Stimulated activated CD8-positive, alpha-beta memory T cell treated with anti-CD3 and anti-CD28 coated beads, Interleukin-4, amount 100 ng/mL, for 1 hour (primary cell): ENCODE data around the gene FBXO5.
"Not testable (repeated sequence)": the region's sequence is repeated elsewhere in the genome, so short reads cannot be mapped to it uniquely, and the experiment has no call there.

ENCODE experiments used
- DNase-seq, 2 donors: peaks; one replicate each; pipeline ENCODE4 v3.0.0-alpha.2; 2020; ENCODE audit warnings: low read depth in 2 of 2, low spot score in 1 of 2

Gene FBXO5

GRCh38 chr6:152982904-152983636 is at the start of gene FBXO5:
Gene FBXO5, minus strand, starts transcription at chr6:152983041. Its CDS starts 82 bp downstream, at chr6:152982959.
- DNase-seq: peak; percentile 86 to 97

- DNase-seq: no peak
Measured at GRCh38 chr6:153032255-153032882, 49.5 kb upstream of the FBXO5 start.

- DNase-seq: no peak
Measured at GRCh38 chr6:153031335-153031955, 48.6 kb upstream of the FBXO5 start.

GRCh38 chr6:153028963-153029362 is 46.1 kb upstream of the FBXO5 start:
- no peak for DNase-seq

GRCh38 chr6:153028286-153028685 is 45.4 kb upstream of the FBXO5 start:
- no peak for DNase-seq

GRCh38 chr6:153027480-153027879 is 44.6 kb upstream of the FBXO5 start:
- no peak for DNase-seq

GRCh38 chr6:153024709-153025017 is 41.8 kb upstream of the FBXO5 start:
- DNase-seq: no peak

- no peak for DNase-seq
Measured at GRCh38 chr6:153023977-153024708, 41.3 kb upstream of the FBXO5 start.

GRCh38 chr6:153018355-153018754 is 35.5 kb upstream of the FBXO5 start:
- DNase-seq: no peak

GRCh38 chr6:153016846-153017245 is 34.0 kb upstream of the FBXO5 start:
- DNase-seq: no peak

- no peak for DNase-seq
Measured at GRCh38 chr6:153015094-153015640, 32.3 kb upstream of the FBXO5 start.

GRCh38 chr6:153013438-153013837 is 30.6 kb upstream of the FBXO5 start:
- DNase-seq: no peak

GRCh38 chr6:153012856-153013255 is 30.0 kb upstream of the FBXO5 start:
- DNase-seq: no peak

- DNase-seq: no peak
Measured at GRCh38 chr6:153003366-153003690, 20.5 kb upstream of the FBXO5 start.

- peak; percentile 62 to 77 for DNase-seq
Measured at GRCh38 chr6:153002613-153003365, 19.9 kb upstream of the FBXO5 start, which contains the start of gene MTRF1L. Gene MTRF1L, minus strand, starts transcription at chr6:153002709. Its CDS starts 24 bp downstream, at chr6:153002685.

GRCh38 chr6:153001767-153002612 is 19.1 kb upstream of the FBXO5 start:
- no peak for DNase-seq

GRCh38 chr6:153000790-153001189 is 17.9 kb upstream of the FBXO5 start:
- DNase-seq: not testable (repeated sequence)

- no peak for DNase-seq
Measured at GRCh38 chr6:153000243-153000642, 17.4 kb upstream of the FBXO5 start.

- not testable (repeated sequence) for DNase-seq
Measured at GRCh38 chr6:152999538-152999937, 16.7 kb upstream of the FBXO5 start.

- DNase-seq: no peak
Measured at GRCh38 chr6:152993847-152994246, 11.0 kb upstream of the FBXO5 start.
